Adrenal gland (tissue), 5 donors: ENCODE data around the gene ENDOV.

ENCODE experiments used
- CTCF ChIP-seq, 6 experiments: fragments of 450-650 bp in 4 of 6; fragments of 200-600 bp in 2 of 6; sonication (generic) in 1 of 6; IDR thresholded peaks; 1 replicate in 5 of 6; 2 replicates in 1 of 6; pipeline versions ENCODE4 v1.5.1 to v1.8.0; 2016 to 2021; ENCODE audit warnings: antibody characterized with exemption in 6 of 6, mild to moderate bottlenecking in 2 of 6, moderate library complexity in 1 of 6
- POLR2A ChIP-seq, 2 donors: fragments of 450-650 bp; IDR thresholded peaks; one replicate each; pipeline ENCODE4 v1.6.1; 2017; ENCODE audit warnings: antibody characterized with exemption in 2 of 2, mild to moderate bottlenecking in 2 of 2, moderate library complexity in 1 of 2
- donor health status: DM: no; HTN: no; CAD: no.

- TF ChIP-seq CTCF (IDR thresholded peaks at IDR 0.05) (no peak), POLR2A (IDR thresholded peaks at IDR 0.05) (no peak)
Measured at GRCh38 chr17:80459234-80459633, 44.3 kb downstream of the ENDOV start.
